Measurements from ENCODE around the gene MEDAG.

The MEDAG gene

DNA sequence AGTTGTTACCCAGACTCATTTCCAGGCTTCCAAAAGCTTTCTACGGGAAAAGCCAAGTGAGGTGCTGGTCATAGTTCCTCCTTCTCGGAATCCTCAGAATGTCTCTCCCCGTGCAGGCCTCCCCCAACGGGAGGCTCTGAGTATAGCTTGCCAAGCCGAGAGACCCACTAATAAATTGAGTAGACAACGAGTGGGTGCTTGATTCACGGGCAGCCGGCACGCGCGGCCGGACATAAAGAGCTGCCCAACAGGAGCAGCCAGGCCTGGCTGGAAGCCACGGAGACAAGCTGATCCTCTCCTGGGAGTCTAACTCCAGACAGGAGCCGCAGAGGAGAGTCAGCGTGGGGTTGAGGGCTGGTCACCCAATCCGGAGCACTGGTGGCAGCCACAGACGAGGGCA lies 43.4 kb upstream of the MEDAG start:
- Histone ChIP-seq H3K4me3 (ENCODE audit: low read length) (no peak overlapping the region), H3K36me3 (ENCODE audit: control insufficient read depth, insufficient read depth, low read length) (no peaks in the 10 kb centered on the region), H3K23ac (ENCODE audit: low read length) (no peak overlapping the region), H4K8ac (ENCODE audit: low read depth, low read length) (no peak overlapping the region), H2BK15ac (replicated peaks; ENCODE audit: low read depth) (no peak overlapping the region), H3K27me3 (ENCODE audit: insufficient read depth, low read length, poor library complexity) (no peaks in the 10 kb centered on the region), H2BK120ac (ENCODE audit: low read depth, low read length) (no peak overlapping the region), H2AK5ac (ENCODE audit: low read length) (no peak overlapping the region), H2BK5ac (ENCODE audit: low read length) (no peak overlapping the region), H4K5ac (ENCODE audit: low read length) (no peak overlapping the region), H3K4me1 (ENCODE audit: control insufficient read depth, low read depth, low read length) (peaks cover 7% of the 10 kb centered on the region), H3K27ac (ENCODE audit: low read depth, low read length) (no peak overlapping the region), H3K79me2 (ENCODE audit: control insufficient read depth, insufficient read depth, low read length) (no peaks in the 10 kb centered on the region), H3K4me2 (ENCODE audit: low read length) (peak overlapping the region; percentile 19), H3K18ac (ENCODE audit: low read length) (no peak overlapping the region), H3K79me1 (ENCODE audit: low read length) (no peaks in the 10 kb centered on the region), H3K4ac (ENCODE audit: low read depth, low read length) (no peak overlapping the region), H3K9ac (ENCODE audit: low read length) (peak overlapping the region; percentile 31), H3K56ac (ENCODE audit: low read length) (peak overlapping the region; percentile 31)
- no CpG with 5 or more reads among the region's 17 CpGs for WGBS (ENCODE audit: extremely low coverage, insufficient coverage, low lambda C conversion rate)
- DNase-seq, result peak; percentile 42

DNA sequence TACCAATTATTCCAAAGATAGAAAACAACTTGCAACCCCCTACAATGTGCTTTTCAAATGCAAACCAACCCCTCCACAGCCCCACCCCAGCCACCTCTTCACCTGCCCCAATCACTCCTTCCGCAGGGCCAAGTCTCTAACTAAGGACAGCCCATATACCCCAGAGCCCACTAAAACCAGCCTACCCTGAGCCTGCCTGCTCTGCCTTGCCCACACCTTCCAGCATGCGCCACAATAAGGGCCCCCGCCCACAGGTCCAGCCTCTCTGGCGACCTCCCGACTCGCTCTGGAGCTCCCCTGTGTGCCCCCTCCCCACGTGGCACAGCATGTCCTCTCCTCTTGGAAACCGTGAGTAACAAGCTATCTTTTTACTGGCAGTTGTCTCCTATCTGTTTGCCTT lies 42.8 kb upstream of the MEDAG start:
- no peak overlapping the region for H3K4ac ChIP-seq (ENCODE audit: low read depth, low read length)
- H3K9ac ChIP-seq (ENCODE audit: low read length), result no peak overlapping the region
- H3K79me2 ChIP-seq (ENCODE audit: control insufficient read depth, insufficient read depth, low read length), result no peaks in the 10 kb centered on the region
- H4K5ac ChIP-seq (ENCODE audit: low read length), result no peak overlapping the region
- H3K36me3 ChIP-seq (ENCODE audit: control insufficient read depth, insufficient read depth, low read length), result no peaks in the 10 kb centered on the region
- H3K56ac ChIP-seq (ENCODE audit: low read length), result peak overlapping the region; percentile 7
- H2BK120ac ChIP-seq (ENCODE audit: low read depth, low read length), result no peak overlapping the region
- peak overlapping the region; percentile 19 for H3K18ac ChIP-seq (ENCODE audit: low read length)
- no peak overlapping the region for H3K4me3 ChIP-seq (ENCODE audit: low read length)
- no peaks in the 10 kb centered on the region for H3K79me1 ChIP-seq (ENCODE audit: low read length)
- peak; percentile 53 for DNase-seq
- H3K27me3 ChIP-seq (ENCODE audit: insufficient read depth, low read length, poor library complexity), result no peaks in the 10 kb centered on the region
- H2BK5ac ChIP-seq (ENCODE audit: low read length), result no peak overlapping the region
- peaks cover 7% of the 10 kb centered on the region for H3K4me1 ChIP-seq (ENCODE audit: control insufficient read depth, low read depth, low read length)
- H2AK5ac ChIP-seq (ENCODE audit: low read length), result no peak overlapping the region
- no peak overlapping the region for H3K23ac ChIP-seq (ENCODE audit: low read length)
- no peak overlapping the region for H4K8ac ChIP-seq (ENCODE audit: low read depth, low read length)
- no CpG with 5 or more reads among the region's 8 CpGs for WGBS (ENCODE audit: extremely low coverage, insufficient coverage, low lambda C conversion rate)
- no peak overlapping the region for H3K27ac ChIP-seq (ENCODE audit: low read depth, low read length)
- H3K4me2 ChIP-seq (ENCODE audit: low read length), result peak overlapping the region; percentile 19
- no peak overlapping the region for H2BK15ac ChIP-seq (replicated peaks; ENCODE audit: low read depth)

DNA sequence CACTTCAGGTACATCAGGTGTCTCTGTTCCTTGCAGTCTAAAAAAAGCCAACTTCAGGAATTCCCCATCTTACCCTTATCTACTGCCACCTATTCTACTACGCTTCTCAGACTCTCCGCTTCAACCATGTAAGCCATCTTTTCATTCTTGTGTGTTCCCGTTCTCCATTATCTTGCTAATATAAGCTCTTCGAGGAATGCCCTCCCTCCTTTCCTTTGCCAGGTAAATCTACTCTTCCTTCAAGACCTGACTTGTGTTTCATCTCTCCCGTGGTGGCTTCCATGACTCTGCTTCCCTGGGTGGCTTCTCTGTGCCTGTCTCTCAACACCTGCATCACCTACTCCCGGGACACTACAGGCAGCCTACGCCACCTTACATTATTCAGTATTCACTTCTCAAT lies 42.3 kb upstream of the MEDAG start:
- Histone ChIP-seq H3K9ac (ENCODE audit: low read length) (no peak overlapping the region), H2BK120ac (ENCODE audit: low read depth, low read length) (no peak overlapping the region), H3K79me2 (ENCODE audit: control insufficient read depth, insufficient read depth, low read length) (no peaks in the 10 kb centered on the region), H2BK15ac (replicated peaks; ENCODE audit: low read depth) (no peak overlapping the region), H2BK5ac (ENCODE audit: low read length) (no peak overlapping the region), H3K23ac (ENCODE audit: low read length) (no peak overlapping the region), H3K27ac (ENCODE audit: low read depth, low read length) (no peak overlapping the region), H3K4me1 (ENCODE audit: control insufficient read depth, low read depth, low read length) (peaks cover 7% of the 10 kb centered on the region), H3K56ac (ENCODE audit: low read length) (no peak overlapping the region), H3K4me2 (ENCODE audit: low read length) (no peak overlapping the region), H3K18ac (ENCODE audit: low read length) (no peak overlapping the region), H3K4me3 (ENCODE audit: low read length) (no peak overlapping the region), H4K5ac (ENCODE audit: low read length) (no peak overlapping the region), H3K79me1 (ENCODE audit: low read length) (no peaks in the 10 kb centered on the region), H3K4ac (ENCODE audit: low read depth, low read length) (no peak overlapping the region), H2AK5ac (ENCODE audit: low read length) (no peak overlapping the region), H4K8ac (ENCODE audit: low read depth, low read length) (no peak overlapping the region), H3K36me3 (ENCODE audit: control insufficient read depth, insufficient read depth, low read length) (no peaks in the 10 kb centered on the region), H3K27me3 (ENCODE audit: insufficient read depth, low read length, poor library complexity) (no peaks in the 10 kb centered on the region)
- peak; percentile 39 for DNase-seq
- no CpG with 5 or more reads among the region's 7 CpGs for WGBS (ENCODE audit: extremely low coverage, insufficient coverage, low lambda C conversion rate)

DNA sequence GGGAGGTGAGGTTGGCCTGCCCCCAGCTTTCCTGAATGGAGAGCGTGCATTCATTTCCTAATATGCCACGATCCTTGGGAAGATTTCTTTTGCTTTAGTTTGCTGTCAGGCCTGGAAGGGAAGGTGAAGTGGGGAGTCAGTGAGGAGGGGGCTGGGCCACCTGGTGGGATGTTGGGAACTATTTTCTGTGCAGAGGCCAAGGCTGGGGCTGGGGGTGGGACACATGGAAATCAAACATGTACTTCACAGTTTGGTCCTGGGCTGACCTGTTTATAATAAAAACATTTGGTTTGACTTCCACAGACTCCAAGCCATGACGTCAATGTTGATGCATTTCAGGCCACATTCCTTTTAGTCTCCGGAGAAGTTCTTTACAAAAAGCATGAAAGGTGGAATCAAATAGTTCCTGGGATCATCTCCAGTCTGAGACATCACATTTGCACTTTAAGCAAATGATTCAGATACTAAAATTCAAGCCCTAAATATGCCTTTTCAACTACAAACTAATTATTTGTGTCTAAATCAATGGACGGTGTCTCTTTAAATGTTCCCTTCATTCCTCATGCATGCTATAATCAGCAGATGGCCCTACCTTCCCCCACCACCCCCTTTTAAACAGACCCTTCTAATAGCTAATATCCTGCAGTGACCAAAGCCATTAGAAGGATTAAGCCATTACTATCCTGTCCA lies 41.5 kb upstream of the MEDAG start:
- H3K23ac ChIP-seq (ENCODE audit: low read length), result no peak overlapping the region
- peak overlapping the region; percentile 35 for H3K56ac ChIP-seq (ENCODE audit: low read length)
- H2AK5ac ChIP-seq (ENCODE audit: low read length), result no peak overlapping the region
- no peak overlapping the region for H4K8ac ChIP-seq (ENCODE audit: low read depth, low read length)
- no peaks in the 10 kb centered on the region for H3K27me3 ChIP-seq (ENCODE audit: insufficient read depth, low read length, poor library complexity)
- no CpG with 5 or more reads among the region's 5 CpGs for WGBS (ENCODE audit: extremely low coverage, insufficient coverage, low lambda C conversion rate)
- peak overlapping the region; percentile 18 for H3K9ac ChIP-seq (ENCODE audit: low read length)
- no peak overlapping the region for H3K4me2 ChIP-seq (ENCODE audit: low read length)
- no peak overlapping the region for H3K4ac ChIP-seq (ENCODE audit: low read depth, low read length)
- H3K4me1 ChIP-seq (ENCODE audit: control insufficient read depth, low read depth, low read length), result peaks cover 7% of the 10 kb centered on the region
- peak overlapping the region; percentile 68 for H3K27ac ChIP-seq (ENCODE audit: low read depth, low read length)
- H4K5ac ChIP-seq (ENCODE audit: low read length), result no peak overlapping the region
- no peaks in the 10 kb centered on the region for H3K79me1 ChIP-seq (ENCODE audit: low read length)
- H2BK5ac ChIP-seq (ENCODE audit: low read length), result no peak overlapping the region
- no peak overlapping the region for H2BK15ac ChIP-seq (replicated peaks; ENCODE audit: low read depth)
- no peaks in the 10 kb centered on the region for H3K79me2 ChIP-seq (ENCODE audit: control insufficient read depth, insufficient read depth, low read length)
- no peak overlapping the region for H2BK120ac ChIP-seq (ENCODE audit: low read depth, low read length)
- H3K36me3 ChIP-seq (ENCODE audit: control insufficient read depth, insufficient read depth, low read length), result no peaks in the 10 kb centered on the region
- DNase-seq, result peak; percentile 78
- no peak overlapping the region for H3K18ac ChIP-seq (ENCODE audit: low read length)
- H3K4me3 ChIP-seq (ENCODE audit: low read length), result no peak overlapping the region

DNA sequence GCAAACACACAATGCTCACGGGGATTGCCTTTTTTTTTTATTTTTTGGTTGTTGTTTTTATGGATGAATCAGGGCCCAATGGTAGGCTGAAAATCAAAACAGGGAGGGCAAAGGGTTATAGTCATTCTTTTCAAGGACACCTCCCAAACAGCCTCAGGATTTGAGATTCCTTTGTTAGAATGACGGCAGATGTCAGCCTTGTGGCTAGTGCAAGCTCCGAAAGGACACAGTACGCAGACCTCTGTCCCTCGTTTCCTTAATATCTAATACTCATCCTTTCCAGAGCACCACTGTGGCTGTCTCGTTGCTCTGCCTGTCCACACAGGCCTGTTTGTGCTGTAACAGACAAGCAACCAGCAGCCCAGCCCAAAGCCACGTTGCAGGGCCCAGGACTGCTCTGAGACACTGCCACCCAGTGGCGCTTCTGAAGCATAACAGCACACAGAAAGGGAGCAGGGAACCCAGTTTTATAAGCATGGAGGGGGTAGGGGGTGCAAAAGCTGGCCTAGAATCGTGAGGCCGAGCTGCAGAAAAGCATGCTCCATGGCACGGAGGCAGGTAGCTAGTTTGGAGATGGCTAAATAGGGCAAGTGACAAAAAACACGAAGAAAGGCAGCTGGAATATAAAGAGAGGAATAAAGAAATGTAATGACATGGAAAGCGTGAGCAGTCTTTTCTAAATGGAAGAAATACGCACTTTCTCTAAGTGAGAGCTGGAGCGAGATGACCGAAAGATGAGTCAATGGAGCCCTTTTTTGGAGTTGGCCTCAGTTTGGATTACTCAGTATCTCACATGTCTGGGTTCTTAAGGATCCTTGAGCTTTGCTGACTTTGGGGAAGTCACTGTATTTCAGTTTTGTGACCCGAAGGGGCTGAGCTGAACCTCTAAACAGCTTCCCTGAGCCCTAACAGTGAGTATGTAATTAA lies 40.7 kb upstream of the MEDAG start:
- H3K23ac ChIP-seq (ENCODE audit: low read length), result no peak overlapping the region
- H3K79me1 ChIP-seq (ENCODE audit: low read length), result no peaks in the 10 kb centered on the region
- peak; percentile 94 for DNase-seq
- H3K27ac ChIP-seq (ENCODE audit: low read depth, low read length), result peak overlapping the region; percentile 68
- H2AK5ac ChIP-seq (ENCODE audit: low read length), result no peak overlapping the region
- H3K18ac ChIP-seq (ENCODE audit: low read length), result no peak overlapping the region
- no peak overlapping the region for H4K5ac ChIP-seq (ENCODE audit: low read length)
- H3K56ac ChIP-seq (ENCODE audit: low read length), result peak overlapping the region; percentile 61
- no peak overlapping the region for H4K8ac ChIP-seq (ENCODE audit: low read depth, low read length)
- H2BK5ac ChIP-seq (ENCODE audit: low read length), result no peak overlapping the region
- no peak overlapping the region for H2BK15ac ChIP-seq (replicated peaks; ENCODE audit: low read depth)
- no peak overlapping the region for H3K4me3 ChIP-seq (ENCODE audit: low read length)
- no peaks in the 10 kb centered on the region for H3K36me3 ChIP-seq (ENCODE audit: control insufficient read depth, insufficient read depth, low read length)
- H3K4ac ChIP-seq (ENCODE audit: low read depth, low read length), result no peak overlapping the region
- H3K4me1 ChIP-seq (ENCODE audit: control insufficient read depth, low read depth, low read length), result peaks cover 7% of the 10 kb centered on the region
- no peak overlapping the region for H2BK120ac ChIP-seq (ENCODE audit: low read depth, low read length)
- peak overlapping the region; percentile 34 for H3K9ac ChIP-seq (ENCODE audit: low read length)
- WGBS (ENCODE audit: extremely low coverage, insufficient coverage, low lambda C conversion rate), result no CpG with 5 or more reads among the region's 17 CpGs
- no peaks in the 10 kb centered on the region for H3K27me3 ChIP-seq (ENCODE audit: insufficient read depth, low read length, poor library complexity)
- no peak overlapping the region for H3K4me2 ChIP-seq (ENCODE audit: low read length)
- H3K79me2 ChIP-seq (ENCODE audit: control insufficient read depth, insufficient read depth, low read length), result no peaks in the 10 kb centered on the region
